Keratinocyte (primary cell): ENCODE measurements around the gene BARD1. TPM values are rescaled to one million over a fixed set of nuclear protein-coding genes. Genes with fewer than 3 reads are reported as not detected.
"Not testable (repeated sequence)": the region's sequence is repeated elsewhere in the genome, so short reads cannot be mapped to it uniquely, and the experiment has no call there.

Experiments
- DNase-seq: peaks from one replicate; pipeline ENCODE4 v3.0.0-alpha.2; 2011; ENCODE audit warnings: low read depth, missing footprints, low spot score
- FAIRE-seq: peaks from 2 replicates; lab custom pipeline; 2011; peaks lifted over from hg19 to GRCh38; lab: Jason Lieb, UNC
- H2AFZ ChIP-seq: 2 replicates; pipeline ENCODE4 v1.6.0; 2012; ENCODE audit warnings: low read length, control low read depth, inconsistent platforms; ENCODE audit not compliant: control insufficient read depth
- H3K27ac ChIP-seq: 2 replicates; pipeline ENCODE4 v1.5.1; 2011; ENCODE audit warnings: low read length; ENCODE audit not compliant: control insufficient read depth, insufficient read depth
- H3K27me3 ChIP-seq: 3 replicates; pipeline ENCODE4 v1.6.0; 2011; ENCODE audit warnings: low read length; ENCODE audit not compliant: control insufficient read depth, insufficient read depth; ENCODE audit errors: extremely low read depth
- H3K36me3 ChIP-seq, 2 experiments: 2 replicates in 1 of 2; 3 replicates in 1 of 2; pipeline ENCODE4 v1.5.1; 2011; ENCODE audit warnings: low read length in 2 of 2, mild to moderate bottlenecking in 1 of 2; ENCODE audit not compliant: control insufficient read depth in 2 of 2, insufficient read depth in 2 of 2; ENCODE audit errors: extremely low read depth in 1 of 2
- H3K4me1 ChIP-seq: 3 replicates; pipeline ENCODE4 v1.5.1; 2011; ENCODE audit warnings: low read length; ENCODE audit not compliant: control insufficient read depth, insufficient read depth; ENCODE audit errors: extremely low read depth
- H3K4me2 ChIP-seq: 3 replicates; pipeline ENCODE4 v1.6.0; 2011; ENCODE audit warnings: low read depth, low read length; ENCODE audit not compliant: control insufficient read depth, insufficient read depth; ENCODE audit errors: extremely low read depth
- H3K4me3 ChIP-seq, 3 experiments: fragments of 200-600 bp in 1 of 3; sonication (generic) in 1 of 3; 2 replicates in 2 of 3; 3 replicates in 1 of 3; pipeline ENCODE4 v1.5.1; 2011 to 2016; ENCODE audit warnings: low read length in 3 of 3, mild to moderate bottlenecking in 3 of 3, control low read depth in 2 of 3, inconsistent platforms in 1 of 3, low read depth in 1 of 3, mixed read lengths in 1 of 3, mixed run types in 1 of 3, moderate library complexity in 1 of 3; ENCODE audit not compliant: control insufficient read depth in 2 of 3, insufficient read depth in 2 of 3; ENCODE audit errors: extremely low read depth in 1 of 3
- H3K79me2 ChIP-seq: 2 replicates; pipeline ENCODE4 v1.6.0; 2012; ENCODE audit warnings: low read length; ENCODE audit not compliant: control insufficient read depth, insufficient read depth
- H3K9ac ChIP-seq: 3 replicates; pipeline ENCODE4 v1.6.0; 2011; ENCODE audit warnings: low read length; ENCODE audit not compliant: control insufficient read depth, insufficient read depth; ENCODE audit errors: extremely low read depth
- H3K9me1 ChIP-seq: 3 replicates; pipeline ENCODE4 v1.6.0; 2011; ENCODE audit warnings: low read length; ENCODE audit not compliant: control insufficient read depth, insufficient read depth; ENCODE audit errors: extremely low read depth
- H3K9me3 ChIP-seq: 2 replicates; pipeline ENCODE4 v1.5.1; 2012; ENCODE audit warnings: low read depth, low read length; ENCODE audit not compliant: control insufficient read depth
- H4K20me1 ChIP-seq: 3 replicates; pipeline ENCODE4 v1.6.0; 2011; ENCODE audit warnings: low read length; ENCODE audit not compliant: control insufficient read depth, insufficient read depth; ENCODE audit errors: extremely low read depth
- CTCF ChIP-seq, 3 experiments: IDR thresholded peaks in 1 of 3; conservative IDR thresholded peaks in 1 of 3; optimal IDR thresholded peaks in 1 of 3; 2 replicates in 2 of 3; 3 replicates in 1 of 3; pipeline versions ENCODE3 to v1.5.1; 2011; ENCODE audit warnings: low read length in 3 of 3, mild to moderate bottlenecking in 3 of 3, moderate library complexity in 2 of 3, control low read depth in 1 of 3, inconsistent platforms in 1 of 3; ENCODE audit not compliant: insufficient read depth in 2 of 3; ENCODE audit errors: extremely low read depth in 1 of 3
- EZH2 ChIP-seq: IDR thresholded peaks from one replicate; pipeline ENCODE4 v1.6.1; 2012; ENCODE audit warnings: inconsistent platforms, mild to moderate bottlenecking, low read length, moderate library complexity
- dilution Hi-C: fragments of 300-500 bp; cut with MboI; formaldehyde crosslinking; loops from one replicate; pipeline ENCODE4 v1.7.0; 2020; ENCODE audit warnings: low sequenced_read_pairs; ENCODE audit not compliant: extremely low pct_ligation_motif_present
- polyA plus RNA-seq, 5 experiments: library from polyadenylated mRNA; depleted of rRNA in 3 of 5; stranded (reverse) in 3 of 5; stranded (forward) in 1 of 5; unstranded in 1 of 5; fragments of >200 nt; gene quantifications; 1 replicate in 1 of 5; 2 replicates in 3 of 5; 3 replicates in 1 of 5; pipeline versions ENCODE4 v1.2.1 to v1.2.3, GENCODE V29; 2011 to 2012; ENCODE audit warnings: missing spikeins in 2 of 5, low read depth in 1 of 5, low replicate concordance in 1 of 5

Gene BARD1
- polyA plus RNA-seq, 1 donor (not counting 4 experiments of a cell fraction or from before 2014, with no cell fraction given) = 4.6 TPM

GRCh38 chr2:214800180-214800579 is 9.3 kb downstream of the BARD1 start:
- Histone ChIP-seq H3K79me2 (peaks cover 78% of the 10 kb centered on the region), H3K9me1 (no peaks in the 10 kb centered on the region), H3K27ac (no peak overlapping the region), H3K4me2 (no peak overlapping the region), H3K4me3 (no peak overlapping the region), H2AFZ (no peak overlapping the region), H3K9ac (no peak overlapping the region), H3K9me3 (no peaks in the 10 kb centered on the region), H3K4me1 (peaks cover 1% of the 10 kb centered on the region), H3K36me3 (peaks cover 0 to 2% of the 10 kb centered on the region in 2 experiments), H3K27me3 (no peaks in the 10 kb centered on the region), H4K20me1 (no peaks in the 10 kb centered on the region)
- no peak for TF ChIP-seq CTCF (optimal IDR thresholded peaks at IDR 0.05 in 1 of 3, IDR thresholded peaks at IDR 0.05 in 1 of 3, conservative IDR thresholded peaks at IDR 0.05 in 1 of 3; ENCODE audit: extremely low read depth in 1 of 3, insufficient read depth in 2 of 3, low read length in 3 of 3)
- no peak for TF ChIP-seq EZH2
- DNase-seq = no peak
- no peak for FAIRE-seq
- dilution Hi-C loops = no loop called here

- Histone ChIP-seq H3K36me3 (peaks cover 0 to 2% of the 10 kb centered on the region in 2 experiments), H3K79me2 (peaks cover 56% of the 10 kb centered on the region), H3K4me2 (no peak overlapping the region), H3K9me3 (no peaks in the 10 kb centered on the region), H4K20me1 (no peaks in the 10 kb centered on the region), H2AFZ (no peak overlapping the region), H3K9me1 (no peaks in the 10 kb centered on the region), H3K4me3 (no peak overlapping the region), H3K27me3 (no peaks in the 10 kb centered on the region), H3K4me1 (no peaks in the 10 kb centered on the region), H3K27ac (no peak overlapping the region), H3K9ac (no peak overlapping the region)
- dilution Hi-C loops = no loop called here
- DNase-seq = no peak
- TF ChIP-seq EZH2 = no peak
- no peak for TF ChIP-seq CTCF (optimal IDR thresholded peaks at IDR 0.05 in 1 of 3, IDR thresholded peaks at IDR 0.05 in 1 of 3, conservative IDR thresholded peaks at IDR 0.05 in 1 of 3; ENCODE audit: extremely low read depth in 1 of 3, insufficient read depth in 2 of 3, low read length in 3 of 3)
- no peak for FAIRE-seq
These were observed 12.6 kb downstream of the BARD1 start for GRCh38 chr2:214796911-214797310.

GRCh38 chr2:214783181-214783580 is 26.3 kb downstream of the BARD1 start:
- H4K20me1 ChIP-seq, H3K9me1 ChIP-seq, H3K27me3 ChIP-seq, H3K36me3 ChIP-seq, H3K4me2 ChIP-seq, H3K9ac ChIP-seq, H3K4me1 ChIP-seq, DNase-seq, FAIRE-seq, H3K9me3 ChIP-seq, H3K27ac ChIP-seq, H3K4me3 ChIP-seq, H3K79me2 ChIP-seq, H2AFZ ChIP-seq, dilution Hi-C loops: not testable (repeated sequence)
